Activated gamma-delta T cell (primary cell): Measurements from ENCODE around the gene PHYKPL.
"Not testable (repeated sequence)": the region's sequence is repeated elsewhere in the genome, so short reads cannot be mapped to it uniquely, and the experiment has no call there.

Experiments used
- DNase-seq: peaks from one replicate; lab custom pipeline; 2025; lab: John Stamatoyannopoulos, UW

PHYKPL gene

GRCh38 chr5:178239626-178240301 is 7.2 kb upstream of the PHYKPL start:
- DNase-seq = peak; percentile 35

GRCh38 chr5:178238711-178239592 is 6.3 kb upstream of the PHYKPL start:
- peak; percentile 39 for DNase-seq

- no peak for DNase-seq
These were observed 5.7 kb upstream of the PHYKPL start for GRCh38 chr5:178238313-178238635.

GRCh38 chr5:178237431-178238312 is 5.1 kb upstream of the PHYKPL start:
- DNase-seq = no peak

- DNase-seq = no peak
These were observed 4.1 kb upstream of the PHYKPL start for GRCh38 chr5:178236679-178237078.

- no peak for DNase-seq
These were observed 3.5 kb upstream of the PHYKPL start for GRCh38 chr5:178236126-178236525.

- DNase-seq = no peak
These were observed 3.0 kb upstream of the PHYKPL start for GRCh38 chr5:178235588-178235974.

- DNase-seq = no peak
These were observed 2.4 kb upstream of the PHYKPL start for GRCh38 chr5:178234750-178235587.

- DNase-seq = no peak
These were observed 1.6 kb upstream of the PHYKPL start for GRCh38 chr5:178234121-178234749.

GRCh38 chr5:178232920-178233429 is 373 bp upstream of the PHYKPL start:
- DNase-seq = no peak

- DNase-seq = no peak
These were observed 971 bp downstream of the PHYKPL start for GRCh38 chr5:178231539-178232123.

- DNase-seq = no peak
These were observed 1.6 kb downstream of the PHYKPL start for GRCh38 chr5:178230879-178231538.

GRCh38 chr5:178229861-178230260 is 2.7 kb downstream of the PHYKPL start:
- no peak for DNase-seq

- DNase-seq = not testable (repeated sequence)
These were observed 3.5 kb downstream of the PHYKPL start for GRCh38 chr5:178229111-178229510.

- DNase-seq = no peak
These were observed 4.0 kb downstream of the PHYKPL start for GRCh38 chr5:178228609-178229008.

GRCh38 chr5:178227929-178228328 is 4.7 kb downstream of the PHYKPL start:
- DNase-seq = no peak

- DNase-seq = no peak
These were observed 5.4 kb downstream of the PHYKPL start for GRCh38 chr5:178227138-178227659.

- no peak for DNase-seq
These were observed 7.4 kb downstream of the PHYKPL start for GRCh38 chr5:178225174-178225573.

GRCh38 chr5:178224403-178224802 is 8.2 kb downstream of the PHYKPL start:
- no peak for DNase-seq
